COLO668 (cell line): ENCODE measurements around the gene XPO5.
"Not testable (repeated sequence)": the region's sequence is repeated elsewhere in the genome, so short reads cannot be mapped to it uniquely, and the experiment has no call there.

Source experiments
- DNase-seq: peaks from one replicate; lab custom pipeline; 2025; ENCODE audit not compliant: unreplicated experiment; lab: John Stamatoyannopoulos, UW

The XPO5 gene

GRCh38 chr6:43584892-43585570 is 9.2 kb upstream of the XPO5 start:
- DNase-seq = no peak

GRCh38 chr6:43582911-43583310 is 7.1 kb upstream of the XPO5 start:
- DNase-seq = no peak

GRCh38 chr6:43579171-43579570 is 3.3 kb upstream of the XPO5 start:
- no peak for DNase-seq

GRCh38 chr6:43578748-43579147 is 2.9 kb upstream of the XPO5 start:
- no peak for DNase-seq

GRCh38 chr6:43575105-43575771 is 600 bp downstream of the XPO5 start:
- DNase-seq = peak; percentile 39

GRCh38 chr6:43572015-43572414 is 3.8 kb downstream of the XPO5 start:
- DNase-seq = no peak

- no peak for DNase-seq
Observed at GRCh38 chr6:43570876-43571441, 4.9 kb downstream of the XPO5 start.

GRCh38 chr6:43559328-43559727 is 16.5 kb downstream of the XPO5 start:
- DNase-seq = no peak

GRCh38 chr6:43557620-43558019 is 18.2 kb downstream of the XPO5 start:
- DNase-seq = not testable (repeated sequence)

- no peak for DNase-seq
Observed at GRCh38 chr6:43547222-43547621, 28.6 kb downstream of the XPO5 start.

- no peak for DNase-seq
Observed at GRCh38 chr6:43544461-43544860, 31.4 kb downstream of the XPO5 start.

- no peak for DNase-seq
Observed at GRCh38 chr6:43541774-43542471, 33.9 kb downstream of the XPO5 start.

GRCh38 chr6:43540507-43540906 is 35.3 kb downstream of the XPO5 start:
- DNase-seq = no peak

GRCh38 chr6:43539409-43539808 is 36.4 kb downstream of the XPO5 start:
- DNase-seq = not testable (repeated sequence)

GRCh38 chr6:43538986-43539385 is 36.9 kb downstream of the XPO5 start:
- DNase-seq = not testable (repeated sequence)

- DNase-seq = no peak
Observed at GRCh38 chr6:43532201-43532600, 43.6 kb downstream of the XPO5 start.

- DNase-seq = no peak
Observed at GRCh38 chr6:43524483-43524961, 51.3 kb downstream of the XPO5 start.

GRCh38 chr6:43523284-43523683 is 52.6 kb downstream of the XPO5 start:
- no peak for DNase-seq

- no peak for DNase-seq
Observed at GRCh38 chr6:43522547-43523261, 53.1 kb downstream of the XPO5 start.

- no peak for DNase-seq
Observed at GRCh38 chr6:43521836-43522235, 54.0 kb downstream of the XPO5 start.

- DNase-seq = no peak
Observed at GRCh38 chr6:43520097-43520496, 55.7 kb downstream of the XPO5 start.
